ENCODE data around the gene TMEM134.
A peak's percentile ranks its signal among the peaks of the same experiment; 100 is the strongest.
"Not testable (repeated sequence)": the region's sequence is repeated elsewhere in the genome, so short reads cannot be mapped to it uniquely, and the experiment has no call there.

Gene TMEM134

GRCh38 chr11:67485873-67486361, 16.9 kb upstream of the TMEM134 start:
- not testable (repeated sequence) for ATAC-seq
- DNase-seq, result peak; percentile 75

GRCh38 chr11:67484847-67485311, 15.8 kb upstream of the TMEM134 start:
- ATAC-seq, result peak; percentile 35
- DNase-seq, result peak; percentile 83

GRCh38 chr11:67483831-67484665, 15.0 kb upstream of the TMEM134 start:
- peak; percentile 55 for DNase-seq
- peak; percentile 17 for ATAC-seq

GRCh38 chr11:67482827-67483798, 14.1 kb upstream of the TMEM134 start, which contains the start of gene AIP:
AIP (plus strand) TSS chr11:67483026; CDS start chr11:67483159, 133 bp downstream.
- ATAC-seq, result peak; percentile 66
- peak; percentile 97 for DNase-seq

- ATAC-seq (no peak), DNase-seq (no peak)
Measured at GRCh38 chr11:67482275-67482826, 13.3 kb upstream of the TMEM134 start.

- ATAC-seq, DNase-seq: not testable (repeated sequence)
Measured at GRCh38 chr11:67477344-67478050, 8.4 kb upstream of the TMEM134 start.

GRCh38 chr11:67476692-67477091, 7.6 kb upstream of the TMEM134 start:
- ATAC-seq, result not testable (repeated sequence)

GRCh38 chr11:67472882-67473281, 3.8 kb upstream of the TMEM134 start:
- ATAC-seq (no peak), DNase-seq (no peak)

More at GRCh38 chr11:67476692-67477091, 7.6 kb upstream of the TMEM134 start:
- DNase-seq, result not testable (repeated sequence)

GRCh38 chr11:67470337-67471002, 1.4 kb upstream of the TMEM134 start:
- ATAC-seq (no peak), DNase-seq (no peak)

GRCh38 chr11:67469508-67469811, 409 bp upstream of the TMEM134 start:
- no peak for DNase-seq
- ATAC-seq, result peak; percentile 0

- ATAC-seq (peak; percentile 1), DNase-seq (no peak)
Measured at GRCh38 chr11:67468456-67468758, 644 bp downstream of the TMEM134 start.

GRCh38 chr11:67468056-67468455, 995 bp downstream of the TMEM134 start:
- DNase-seq, result peak; percentile 44
- ATAC-seq, result no peak

GRCh38 chr11:67466962-67467771, 1.9 kb downstream of the TMEM134 start:
- DNase-seq, result no peak

GRCh38 chr11:67466367-67466766, 2.7 kb downstream of the TMEM134 start:
- DNase-seq (no peak), ATAC-seq (no peak)

More at GRCh38 chr11:67466962-67467771, 1.9 kb downstream of the TMEM134 start:
- ATAC-seq, result no peak

GRCh38 chr11:67465530-67465929, 3.5 kb downstream of the TMEM134 start:
- not testable (repeated sequence) for ATAC-seq, DNase-seq

GRCh38 chr11:67465189-67465510, 3.9 kb downstream of the TMEM134 start:
- no peak for DNase-seq
- no peak for ATAC-seq

GRCh38 chr11:67464411-67465188, 4.5 kb downstream of the TMEM134 start:
- DNase-seq (peak; percentile 95), ATAC-seq (peak; percentile 78)

- DNase-seq (no peak), ATAC-seq (no peak)
Measured at GRCh38 chr11:67463680-67464410, 5.2 kb downstream of the TMEM134 start.

- DNase-seq (no peak), ATAC-seq (no peak)
Measured at GRCh38 chr11:67463186-67463585, 5.9 kb downstream of the TMEM134 start.

Measured in stimulated activated naive CD8-positive, alpha-beta T cell treated with anti-CD3 and anti-CD28 coated beads, Interleukin-15, Interleukin-2, amounts not matched to agents 100 U/mL and 50 U/mL, for 24 hours (primary cell).